ENCODE measurements around the gene SWI5.

DNA sequence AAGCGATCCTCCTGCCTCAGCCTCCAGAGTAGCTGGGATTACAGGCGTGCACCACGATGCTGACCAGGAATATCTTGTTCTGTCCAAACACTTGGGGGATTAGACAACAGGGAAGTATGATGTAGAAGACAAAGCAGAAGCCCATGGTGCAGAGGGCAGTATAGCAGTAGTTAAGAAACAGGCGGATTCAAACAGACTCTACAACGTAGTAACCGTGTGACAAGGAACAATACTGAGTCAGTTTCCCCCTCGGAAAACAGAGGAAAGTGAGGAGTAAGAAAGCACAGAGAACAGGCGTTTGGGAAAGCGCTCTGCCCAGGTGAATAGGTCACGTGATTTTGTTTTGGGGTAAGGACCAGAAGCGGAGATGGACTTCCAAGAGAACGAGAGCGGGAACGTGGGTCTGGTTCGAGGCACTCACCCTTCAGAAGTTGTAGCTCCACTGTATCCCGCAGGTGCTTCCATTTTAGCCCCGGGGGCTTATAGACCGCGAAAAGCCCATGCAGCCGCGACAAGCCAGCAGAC, 45.9 kb downstream of the SWI5 start:
- TF ChIP-seq CTCF (IDR thresholded peaks at IDR 0.05; ENCODE audit: low read depth, low read length, poor library complexity, severe bottlenecking): no peak
- no peak for TF ChIP-seq EZH2phosphoT487 (IDR thresholded peaks at IDR 0.05; ENCODE audit: borderline replicate concordance, low read length)

Measured in DOHH2 (cell line).